ENCODE results near the gene PVALEF. TPM values are rescaled to one million over a fixed set of nuclear protein-coding genes. Genes with fewer than 3 reads are reported as not detected.

Gene PVALEF
- total RNA-seq, 1 donor from 2014 or later, result not detected

DNA sequence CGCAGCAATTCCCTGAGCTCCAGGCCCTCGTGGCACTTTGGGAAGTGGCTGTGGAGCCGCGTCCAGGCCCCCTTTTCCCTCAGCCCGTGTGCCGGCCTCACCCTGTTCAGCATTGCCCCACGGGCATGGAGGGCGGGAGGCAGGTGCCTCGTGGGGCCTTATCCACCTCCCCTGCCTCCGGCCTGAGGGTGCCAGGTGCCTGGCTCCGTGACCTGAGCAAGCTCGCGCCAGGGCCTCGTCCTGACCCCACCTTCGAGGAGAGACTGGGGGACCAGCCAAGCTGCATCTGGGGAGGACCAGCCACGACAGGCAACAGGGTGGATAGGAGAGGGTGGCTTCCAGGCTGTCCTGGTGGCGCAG is 27.7 kb downstream of the PVALEF start:
- Mint-ChIP-seq H3K4me1 (ENCODE audit: low read depth) (no peaks in the 10 kb centered on the region), H3K36me3 (ENCODE audit: low read depth) (peaks cover 4% of the 10 kb centered on the region), H3K4me3 (ENCODE audit: unreplicated experiment) (no peak overlapping the region), H3K9me3 (ENCODE audit: low read depth) (no peaks in the 10 kb centered on the region), H3K27ac (ENCODE audit: unreplicated experiment) (no peak overlapping the region), H3K27me3 (ENCODE audit: low read depth) (no peaks in the 10 kb centered on the region)
- TF ChIP-seq, protein P1, sequence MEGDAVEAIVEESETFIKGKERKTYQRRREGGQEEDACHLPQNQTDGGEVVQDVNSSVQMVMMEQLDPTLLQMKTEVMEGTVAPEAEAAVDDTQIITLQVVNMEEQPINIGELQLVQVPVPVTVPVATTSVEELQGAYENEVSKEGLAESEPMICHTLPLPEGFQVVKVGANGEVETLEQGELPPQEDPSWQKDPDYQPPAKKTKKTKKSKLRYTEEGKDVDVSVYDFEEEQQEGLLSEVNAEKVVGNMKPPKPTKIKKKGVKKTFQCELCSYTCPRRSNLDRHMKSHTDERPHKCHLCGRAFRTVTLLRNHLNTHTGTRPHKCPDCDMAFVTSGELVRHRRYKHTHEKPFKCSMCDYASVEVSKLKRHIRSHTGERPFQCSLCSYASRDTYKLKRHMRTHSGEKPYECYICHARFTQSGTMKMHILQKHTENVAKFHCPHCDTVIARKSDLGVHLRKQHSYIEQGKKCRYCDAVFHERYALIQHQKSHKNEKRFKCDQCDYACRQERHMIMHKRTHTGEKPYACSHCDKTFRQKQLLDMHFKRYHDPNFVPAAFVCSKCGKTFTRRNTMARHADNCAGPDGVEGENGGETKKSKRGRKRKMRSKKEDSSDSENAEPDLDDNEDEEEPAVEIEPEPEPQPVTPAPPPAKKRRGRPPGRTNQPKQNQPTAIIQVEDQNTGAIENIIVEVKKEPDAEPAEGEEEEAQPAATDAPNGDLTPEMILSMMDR (IDR thresholded peaks at IDR 0.05), result no peak
- no peak for DNase-seq (ENCODE audit: low spot score)

DNA sequence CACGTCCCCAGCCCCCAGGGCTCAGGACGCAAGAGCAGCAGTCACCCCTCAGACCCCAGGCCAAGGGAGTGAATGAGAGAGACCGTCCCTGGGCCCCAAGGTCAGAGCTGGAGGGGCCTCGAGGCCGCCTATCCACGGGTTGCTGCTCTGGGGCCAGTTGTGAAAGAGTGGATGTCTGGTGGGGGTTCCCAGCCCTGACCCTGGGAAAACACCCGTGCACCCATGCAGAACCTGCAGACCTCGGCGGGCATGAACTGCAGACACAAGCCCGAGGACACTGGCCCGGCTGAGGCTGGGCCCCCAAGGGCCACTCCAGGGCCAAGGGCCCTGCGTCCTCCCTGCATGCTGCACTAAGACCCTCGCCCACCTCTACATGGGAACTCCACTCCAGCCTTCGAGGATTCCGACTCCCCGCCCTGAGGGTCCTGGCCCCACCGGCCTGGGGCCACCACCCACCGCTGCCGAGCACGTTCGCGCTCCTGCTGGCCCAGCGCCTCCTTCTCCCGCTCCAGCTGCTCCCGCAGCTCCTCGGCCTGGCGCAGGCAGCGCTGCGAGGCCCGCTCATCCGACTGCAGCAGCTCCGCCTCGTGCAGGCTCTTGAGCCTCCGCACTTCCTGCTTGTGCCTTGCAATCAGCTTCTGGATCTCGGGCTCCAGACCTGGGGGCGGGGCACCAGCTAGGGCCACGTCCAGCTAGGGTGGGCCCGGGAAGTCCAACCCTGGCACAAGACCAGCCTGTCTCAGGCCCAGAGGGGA is 28.3 kb downstream of the PVALEF start:
- Mint-ChIP-seq H3K27me3 (ENCODE audit: low read depth) (no peaks in the 10 kb centered on the region), H3K36me3 (ENCODE audit: low read depth) (peaks cover 4% of the 10 kb centered on the region), H3K4me3 (ENCODE audit: unreplicated experiment) (no peak overlapping the region), H3K27ac (ENCODE audit: unreplicated experiment) (no peak overlapping the region), H3K9me3 (ENCODE audit: low read depth) (no peaks in the 10 kb centered on the region), H3K4me1 (ENCODE audit: low read depth) (no peaks in the 10 kb centered on the region)
- TF ChIP-seq, protein P1 (IDR thresholded peaks at IDR 0.05), result no peak
- DNase-seq (ENCODE audit: low spot score), result peak; percentile 88

- no peaks in the 10 kb centered on the region for H3K4me1 Mint-ChIP-seq (ENCODE audit: low read depth)
- TF ChIP-seq, protein P1 (IDR thresholded peaks at IDR 0.05), result no peak
- no peak overlapping the region for H3K4me3 Mint-ChIP-seq (ENCODE audit: unreplicated experiment)
- peaks cover 2% of the 10 kb centered on the region for H3K36me3 Mint-ChIP-seq (ENCODE audit: low read depth)
- H3K27me3 Mint-ChIP-seq (ENCODE audit: low read depth), result no peaks in the 10 kb centered on the region
- H3K27ac Mint-ChIP-seq (ENCODE audit: unreplicated experiment), result no peak overlapping the region
- DNase-seq (ENCODE audit: low spot score), result peak; percentile 88
- H3K9me3 Mint-ChIP-seq (ENCODE audit: low read depth), result no peaks in the 10 kb centered on the region
Measured at GRCh38 chr17:81194225-81194760, 29.0 kb downstream of the PVALEF start.

GRCh38 chr17:81194941-81195901 is 29.9 kb downstream of the PVALEF start:
- TF ChIP-seq, protein P1 (IDR thresholded peaks at IDR 0.05), result no peak
- H3K27ac Mint-ChIP-seq (ENCODE audit: unreplicated experiment), result no peak overlapping the region
- no peaks in the 10 kb centered on the region for H3K4me1 Mint-ChIP-seq (ENCODE audit: low read depth)
- H3K9me3 Mint-ChIP-seq (ENCODE audit: low read depth), result no peaks in the 10 kb centered on the region
- no peak overlapping the region for H3K4me3 Mint-ChIP-seq (ENCODE audit: unreplicated experiment)
- H3K36me3 Mint-ChIP-seq (ENCODE audit: low read depth), result peaks cover 2% of the 10 kb centered on the region
- peak; percentile 93 for DNase-seq (ENCODE audit: low spot score)
- no peaks in the 10 kb centered on the region for H3K27me3 Mint-ChIP-seq (ENCODE audit: low read depth)

DNA sequence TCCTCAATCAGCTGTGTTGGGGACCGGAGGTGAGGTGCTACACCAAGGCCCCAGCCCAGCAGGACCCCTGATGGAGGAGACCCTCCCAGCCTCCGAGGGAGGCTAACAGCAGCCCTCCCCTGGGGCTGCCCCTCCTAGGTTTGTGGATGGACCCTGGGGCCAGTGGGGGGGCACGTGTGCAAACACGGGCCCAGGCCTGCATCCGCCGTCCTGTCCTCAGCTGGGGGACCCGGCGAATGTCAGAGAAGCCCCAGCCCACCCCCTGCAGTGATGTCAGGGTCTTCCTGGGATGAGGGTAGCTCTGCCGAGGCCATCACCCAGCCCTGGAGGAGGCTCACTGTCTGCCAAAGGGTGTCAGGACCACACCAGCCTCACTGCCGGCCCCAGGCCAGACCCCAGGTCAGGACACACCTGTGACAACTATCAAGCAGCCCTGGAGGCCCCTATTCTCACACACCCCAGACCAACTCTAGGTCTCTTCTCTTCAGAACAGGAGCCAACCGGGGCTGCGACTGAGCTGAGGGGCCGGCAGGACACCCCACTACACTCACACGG is 30.7 kb downstream of the PVALEF start:
- TF ChIP-seq, protein P1 (IDR thresholded peaks at IDR 0.05), result no peak
- Mint-ChIP-seq H3K27me3 (ENCODE audit: low read depth) (no peaks in the 10 kb centered on the region), H3K9me3 (ENCODE audit: low read depth) (no peaks in the 10 kb centered on the region), H3K36me3 (ENCODE audit: low read depth) (peaks cover 2% of the 10 kb centered on the region), H3K4me1 (ENCODE audit: low read depth) (no peaks in the 10 kb centered on the region), H3K27ac (ENCODE audit: unreplicated experiment) (no peak overlapping the region), H3K4me3 (ENCODE audit: unreplicated experiment) (no peak overlapping the region)
- DNase-seq (ENCODE audit: low spot score), result no peak

Measured in chondrocyte (in vitro differentiated cells).